Heart left ventricle (tissue), 16 donors: ENCODE data around the gene TMEM106B. TPM values are rescaled to one million over a fixed set of nuclear protein-coding genes. Genes with fewer than 3 reads are reported as not detected.

ENCODE experiments used
- ATAC-seq, 4 donors: fragments of 200-7000 bp; cut with Tn5 transposase; one replicate each; pipeline ENCODE4 v1.9.1; 2020 to 2022; ENCODE audit warnings: moderate library complexity in 4 of 4, mild to moderate bottlenecking in 3 of 4, moderate number of reproducible peaks in 1 of 4
- DNase-seq, 5 donors: peaks; one replicate each; pipeline ENCODE4 v3.0.0-alpha.2; 2020
- H3K27ac ChIP-seq, 12 donors: fragments of 200-600 bp; sonication (generic) in 4 of 12; one replicate each; pipeline versions ENCODE4 v1.5.0 to v1.8.0; 2016 to 2022; ENCODE audit warnings: mild to moderate bottlenecking in 2 of 12
- H3K27me3 ChIP-seq, 9 donors: fragments of 200-600 bp; sonication (generic) in 2 of 9; one replicate each; pipeline versions ENCODE4 v1.5.1 to v1.8.0; 2016 to 2022; ENCODE audit warnings: mild to moderate bottlenecking in 3 of 9
- H3K36me3 ChIP-seq, 9 donors: fragments of 200-600 bp; sonication (generic) in 2 of 9; one replicate each; pipeline versions ENCODE4 v1.5.0 to v1.8.0; 2018 to 2022; ENCODE audit warnings: mild to moderate bottlenecking in 2 of 9
- H3K4me1 ChIP-seq, 12 donors: fragments of 200-600 bp; sonication (generic) in 4 of 12; one replicate each; pipeline versions ENCODE4 v1.5.0 to v1.8.0; 2016 to 2022; ENCODE audit warnings: mild to moderate bottlenecking in 3 of 12
- H3K4me3 ChIP-seq, 12 donors: fragments of 200-600 bp; sonication (generic) in 4 of 12; one replicate each; pipeline versions ENCODE4 v1.5.0 to v1.8.0; 2017 to 2022; ENCODE audit warnings: mild to moderate bottlenecking in 9 of 12, moderate library complexity in 4 of 12
- H3K9me3 ChIP-seq, 12 donors: fragments of 200-600 bp; sonication (generic) in 4 of 12; one replicate each; pipeline versions ENCODE4 v1.5.0 to v1.8.0; 2016 to 2022; ENCODE audit warnings: mild to moderate bottlenecking in 1 of 12
- CTCF ChIP-seq, 12 donors: fragments of 200-600 bp; sonication (generic) in 4 of 12; IDR thresholded peaks; one replicate each; pipeline versions ENCODE4 v1.5.0 to v1.8.0; 2018 to 2022; ENCODE audit warnings: antibody characterized with exemption in 12 of 12, mild to moderate bottlenecking in 5 of 12
- POLR2A ChIP-seq, 2 donors: fragments of 450-650 bp; IDR thresholded peaks; one replicate each; pipeline ENCODE4 v1.6.1; 2017; ENCODE audit warnings: antibody characterized with exemption in 2 of 2, mild to moderate bottlenecking in 2 of 2, moderate library complexity in 2 of 2
- WGBS, 4 donors: extraction: QIAGEN DNeasy Blood & Tissue Kit in 2 of 4; methylation state at CpG; one replicate each; pipeline versions ENCODE4 v1.1.5 to v1.1.7; 2013 to 2018; 5-methylcytosine and 5-hydroxymethylcytosine counted together
- intact Hi-C, 10 donors: fragments of 100-400 bp; cut with DNase I; formaldehyde crosslinking; loops; one replicate each; pipeline versions ENCODE4 v1.11.1 to v1.14.2; 2022
- polyA plus RNA-seq, 2 donors: library from polyadenylated mRNA; stranded (reverse); fragments of 200-250 nt; gene quantifications; one replicate each; pipeline ENCODE4 v1.2.3, GENCODE V29; 2013
- total RNA-seq, 9 donors: library from RNA; depleted of rRNA in 2 of 9; stranded (reverse); fragments of >200 nt in 2 of 9; fragmentation: NEBNext Ultra II Directional in 3 of 9; extraction: Animal tissue kit (Norgen Biotek cat#: 25700) in 3 of 9; gene quantifications; one replicate each; pipeline versions ENCODE4 v1.1.0 to v1.2.4, GENCODE V29; 2016 to 2023
- donor health status: ischemic (EF 13 %, LVEDD 7.1; RV severe dilation, severe dysfunction).
- donor health status: healthy with polysubstance abuse.
- donor health status: DM: no; HTN: yes; CAD: no.
- donor health status: DM: no; HTN: no; CAD: no.
- donor health status: ischemic (EF 25% LVEDD 6.9; RV normal size, moderate dysfunction).
- donor health status: ischemic (EF 25% LVEDD 5.7; RV mildly dilated, moderate dysfunction).
- donor health status: healthy.
- donor health status: DM: yes; HTN: yes; CAD: no.
- donor health status: ischemic (EF 35%, LVEDD 5.7; RV mildly dilated, moderate dysfunction).
- donor health status: nonischemic (EF 11% LVEDD 7.7; RV severe dilation, severe dysfunction).
- donor health status: DM: yes; HTN: yes; CAD: no.
- donor health status: PGD.
- donor health status: ischemic (EF 29% LVEDD 5.4; RV normal size, mild dysfunction).
- donor health status: nonischemic (EF 23%, LVEDD 6.1; RV moderate dilation, normal function).

Gene TMEM106B
- total and polyA plus RNA-seq, 11 donors = 11.5 to 54.1 (median 45.8) TPM

GRCh38 chr7:12173671-12174070 lies 37.4 kb upstream of the TMEM106B start:
- ATAC-seq (no peak), DNase-seq (no peak)
- Histone ChIP-seq H3K4me3 (no peak overlapping the region), H3K27ac (no peak overlapping the region), H3K36me3 (no peaks in the 10 kb centered on the region), H3K27me3 (peaks cover 0 to 13% (median 0%) of the 10 kb centered on the region in 9 donors), H3K4me1 (no peaks in the 10 kb centered on the region), H3K9me3 (peaks cover 0 to 5% (median 0%) of the 10 kb centered on the region in 12 donors)
- 52 to 66% (median 60%) methylated on average over 2 of the region's 2 CpGs for WGBS, 4 donors
- intact Hi-C loops = no loop called here
- TF ChIP-seq CTCF (IDR thresholded peaks at IDR 0.05) (no peak), POLR2A (IDR thresholded peaks at IDR 0.05) (no peak)

GRCh38 chr7:12174931-12175330 lies 36.2 kb upstream of the TMEM106B start:
- Histone ChIP-seq H3K36me3 (no peaks in the 10 kb centered on the region), H3K4me3 (no peak overlapping the region), H3K27me3 (peaks cover 0 to 12% (median 0%) of the 10 kb centered on the region in 9 donors), H3K9me3 (no peaks in the 10 kb centered on the region), H3K4me1 (no peaks in the 10 kb centered on the region), H3K27ac (no peak overlapping the region)
- intact Hi-C loops = no loop called here
- 83 to 95% (median 86%) methylated on average over 1 of the region's 1 CpG for WGBS, 4 donors
- DNase-seq = no peak
- ATAC-seq = no peak
- no peak for TF ChIP-seq CTCF (IDR thresholded peaks at IDR 0.05)

- no peak overlapping the region for H3K27ac ChIP-seq
- no peak for ATAC-seq
- H3K9me3 ChIP-seq = no peaks in the 10 kb centered on the region
- 88 to 92% (median 89%) methylated on average over 2 of the region's 2 CpGs for WGBS, 4 donors
- H3K36me3 ChIP-seq = no peaks in the 10 kb centered on the region
- intact Hi-C loops = no loop called here
- no peak for DNase-seq
- no peaks in the 10 kb centered on the region for H3K4me1 ChIP-seq
- H3K27me3 ChIP-seq = peaks cover 0 to 6% (median 0%) of the 10 kb centered on the region in 9 donors
- TF ChIP-seq CTCF (IDR thresholded peaks at IDR 0.05) = no peak
- TF ChIP-seq POLR2A (IDR thresholded peaks at IDR 0.05) = no peak
- H3K4me3 ChIP-seq = no peak overlapping the region
These were observed 32.8 kb upstream of the TMEM106B start for GRCh38 chr7:12178317-12178716.

- TF ChIP-seq CTCF (IDR thresholded peaks at IDR 0.05) = no peak
- no peak for TF ChIP-seq POLR2A (IDR thresholded peaks at IDR 0.05)
- ATAC-seq = no peak
These were observed 16.7 kb upstream of the TMEM106B start for GRCh38 chr7:12194426-12194825.

More at GRCh38 chr7:12194426-12194825, 16.7 kb upstream of the TMEM106B start:
- no peak for DNase-seq
- intact Hi-C loops = no loop called here
- H3K27ac ChIP-seq = no peak overlapping the region
- no peaks in the 10 kb centered on the region for H3K9me3 ChIP-seq
- H3K36me3 ChIP-seq = no peaks in the 10 kb centered on the region
- no peaks in the 10 kb centered on the region for H3K27me3 ChIP-seq
- no peaks in the 10 kb centered on the region for H3K4me1 ChIP-seq
- no peak overlapping the region for H3K4me3 ChIP-seq
